Measurements from ENCODE around the gene CACNA1B.

DNA sequence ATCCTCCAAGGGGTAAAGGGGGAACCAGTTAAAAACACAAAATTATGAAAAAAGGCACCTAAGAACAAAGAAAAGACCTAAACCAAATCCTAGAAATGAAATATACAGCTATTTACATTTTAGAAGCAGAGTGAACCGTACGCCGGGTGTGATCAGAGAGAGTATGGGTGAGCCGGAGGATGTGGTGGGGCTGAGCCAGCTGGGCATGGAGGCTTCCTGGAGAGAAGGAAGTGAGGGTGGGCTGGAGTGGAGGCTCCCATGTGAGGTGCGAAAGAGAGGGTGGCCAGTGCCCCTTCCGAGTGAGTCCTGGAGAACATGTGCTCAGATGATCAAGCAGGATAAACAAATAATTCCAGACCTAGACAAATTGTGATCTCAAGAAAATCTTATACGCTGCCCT lies 111.6 kb downstream of the CACNA1B start:
- TF ChIP-seq, protein P1, sequence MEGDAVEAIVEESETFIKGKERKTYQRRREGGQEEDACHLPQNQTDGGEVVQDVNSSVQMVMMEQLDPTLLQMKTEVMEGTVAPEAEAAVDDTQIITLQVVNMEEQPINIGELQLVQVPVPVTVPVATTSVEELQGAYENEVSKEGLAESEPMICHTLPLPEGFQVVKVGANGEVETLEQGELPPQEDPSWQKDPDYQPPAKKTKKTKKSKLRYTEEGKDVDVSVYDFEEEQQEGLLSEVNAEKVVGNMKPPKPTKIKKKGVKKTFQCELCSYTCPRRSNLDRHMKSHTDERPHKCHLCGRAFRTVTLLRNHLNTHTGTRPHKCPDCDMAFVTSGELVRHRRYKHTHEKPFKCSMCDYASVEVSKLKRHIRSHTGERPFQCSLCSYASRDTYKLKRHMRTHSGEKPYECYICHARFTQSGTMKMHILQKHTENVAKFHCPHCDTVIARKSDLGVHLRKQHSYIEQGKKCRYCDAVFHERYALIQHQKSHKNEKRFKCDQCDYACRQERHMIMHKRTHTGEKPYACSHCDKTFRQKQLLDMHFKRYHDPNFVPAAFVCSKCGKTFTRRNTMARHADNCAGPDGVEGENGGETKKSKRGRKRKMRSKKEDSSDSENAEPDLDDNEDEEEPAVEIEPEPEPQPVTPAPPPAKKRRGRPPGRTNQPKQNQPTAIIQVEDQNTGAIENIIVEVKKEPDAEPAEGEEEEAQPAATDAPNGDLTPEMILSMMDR (IDR thresholded peaks at IDR 0.05): no peak
- TF ChIP-seq POLR2AphosphoS5 (IDR thresholded peaks at IDR 0.05): no peak

Measured in upper lobe of left lung (tissue), 4 donors.